WTC11 (cell line): ENCODE results near the gene GLYATL1B. TPM values are rescaled to one million over a fixed set of nuclear protein-coding genes. Genes with fewer than 3 reads are reported as not detected.
"Not testable (repeated sequence)": the region's sequence is repeated elsewhere in the genome, so short reads cannot be mapped to it uniquely, and the experiment has no call there.

ENCODE experiments used
- ATAC-seq: fragments of 200-7000 bp; cut with Tn5 transposase; 2 replicates; pipeline ENCODE4 v1.10.0; 2021; ENCODE audit warnings: mild to moderate bottlenecking, moderate library complexity
- CTCF ChIA-PET: fragments of 300-600 bp; sonication (Branson Sonifier 250); formaldehyde crosslinking; loops from one replicate; lab custom pipeline; 2021; ENCODE audit warnings: antibody characterized with exemption; lab: Charles Lee
- POLR2A ChIA-PET: fragments of 350-600 bp; sonication (Branson Sonifier 250); formaldehyde crosslinking; loops from one replicate; lab custom pipeline; 2021; ENCODE audit warnings: antibody characterized with exemption; lab: Charles Lee
- DNase-seq: peaks from one replicate; pipeline ENCODE4 v3.0.0; 2021; ENCODE audit warnings: low spot score
- H3K27ac Mint-ChIP-seq: 2 replicates; pipeline ENCODE4 v1.8.0; 2021; ENCODE audit warnings: mixed read lengths
- H3K27me3 Mint-ChIP-seq: 2 replicates; pipeline ENCODE4 v1.8.0; 2021; ENCODE audit warnings: low read depth, mild to moderate bottlenecking, moderate library complexity, mixed read lengths
- H3K36me3 Mint-ChIP-seq: 2 replicates; pipeline ENCODE4 v1.8.0; 2021; ENCODE audit warnings: mixed read lengths
- H3K4me1 Mint-ChIP-seq: 2 replicates; pipeline ENCODE4 v1.8.0; 2022; ENCODE audit warnings: mixed read lengths
- H3K4me3 Mint-ChIP-seq: 2 replicates; pipeline ENCODE4 v1.8.0; 2021; ENCODE audit warnings: mild to moderate bottlenecking, moderate library complexity, mixed read lengths
- H3K9me3 Mint-ChIP-seq: 2 replicates; pipeline ENCODE4 v1.8.0; 2021; ENCODE audit warnings: mixed read lengths
- ELF4 ChIP-seq: sonication (generic); formaldehyde crosslinking; IDR thresholded peaks from 2 replicates; pipeline ENCODE4 v1.8.1; 2022; ENCODE audit warnings: low read depth, mild to moderate bottlenecking, moderate library complexity, missing genetic modification reagents
- EMX1 ChIP-seq: fragments of 250-450 bp; sonication (Bioruptor Pico); IDR thresholded peaks from 2 replicates; pipeline ENCODE4 v1.8.0; 2021; ENCODE audit warnings: mild to moderate bottlenecking
- ETV6 ChIP-seq: sonication (generic); formaldehyde crosslinking; IDR thresholded peaks from 2 replicates; pipeline ENCODE4 v1.8.1; 2022; ENCODE audit warnings: mild to moderate bottlenecking, missing genetic modification reagents
- FOXK1 ChIP-seq: sonication (generic); formaldehyde crosslinking; IDR thresholded peaks from 2 replicates; pipeline ENCODE4 v1.8.0; 2022; ENCODE audit warnings: mild to moderate bottlenecking, moderate library complexity, missing genetic modification reagents
- GABPB1 ChIP-seq: sonication (generic); formaldehyde crosslinking; IDR thresholded peaks from 2 replicates; pipeline ENCODE4 v1.8.1; 2023; ENCODE audit warnings: mild to moderate bottlenecking, missing genetic modification reagents
- GRHL2 ChIP-seq: fragments of 250-450 bp; sonication (Bioruptor Pico); IDR thresholded peaks from 2 replicates; pipeline ENCODE4 v1.8.0; 2022; ENCODE audit warnings: mild to moderate bottlenecking, moderate library complexity; ENCODE audit not compliant: insufficient replicate concordance, severe bottlenecking
- KAT7 ChIP-seq: sonication (generic); formaldehyde crosslinking; IDR thresholded peaks from 2 replicates; pipeline ENCODE4 v1.8.1; 2023; ENCODE audit warnings: missing genetic modification reagents, mild to moderate bottlenecking, borderline replicate concordance
- MYBL2 ChIP-seq: sonication (generic); formaldehyde crosslinking; IDR thresholded peaks from 2 replicates; pipeline ENCODE4 v1.8.1; 2023; ENCODE audit warnings: mild to moderate bottlenecking, moderate library complexity, missing genetic modification reagents
- NFE2L1 ChIP-seq: sonication (generic); formaldehyde crosslinking; IDR thresholded peaks from 2 replicates; pipeline ENCODE4 v1.8.1; 2023; ENCODE audit warnings: missing genetic modification reagents
- NR2C2 ChIP-seq: sonication (generic); formaldehyde crosslinking; IDR thresholded peaks from 2 replicates; pipeline ENCODE4 v1.8.0; 2022; ENCODE audit warnings: mild to moderate bottlenecking, missing genetic modification reagents
- NR3C1 ChIP-seq: sonication (generic); formaldehyde crosslinking; conservative IDR thresholded peaks from 2 replicates; pipeline ENCODE4 v1.8.1; 2023; ENCODE audit warnings: low read depth, mild to moderate bottlenecking, missing genetic modification reagents
- RELA ChIP-seq: sonication (generic); formaldehyde crosslinking; IDR thresholded peaks from 2 replicates; pipeline ENCODE4 v1.8.1; 2022; ENCODE audit warnings: missing genetic modification reagents, mild to moderate bottlenecking, borderline replicate concordance
- SMAD4 ChIP-seq: sonication (generic); formaldehyde crosslinking; IDR thresholded peaks from 2 replicates; pipeline ENCODE4 v1.8.0; 2022; ENCODE audit warnings: mild to moderate bottlenecking, missing genetic modification reagents
- ZNF263 ChIP-seq: sonication (generic); formaldehyde crosslinking; IDR thresholded peaks from 2 replicates; pipeline ENCODE4 v1.8.1; 2022; ENCODE audit warnings: low read depth, mild to moderate bottlenecking, moderate library complexity, missing genetic modification reagents
- total RNA-seq: library from RNA; stranded (reverse); gene quantifications from 3 replicates; pipeline ENCODE4 v1.2.3, GENCODE V29; 2021
- TF ChIP-seq, protein P1 (sequence below): sonication (generic); formaldehyde crosslinking; IDR thresholded peaks from 2 replicates; pipeline ENCODE4 v1.8.0; 2022; ENCODE audit warnings: mild to moderate bottlenecking, missing genetic modification reagents
- TF ChIP-seq, protein P2 (sequence below): sonication (generic); formaldehyde crosslinking; IDR thresholded peaks from 2 replicates; pipeline ENCODE4 v1.8.1; 2023; ENCODE audit warnings: mild to moderate bottlenecking, missing genetic modification reagents, moderate library complexity
- TF ChIP-seq, protein P3 (sequence below): fragments of 250-450 bp; sonication (Bioruptor Pico); IDR thresholded peaks from 2 replicates; pipeline ENCODE4 v1.8.0; 2021; ENCODE audit warnings: mild to moderate bottlenecking
- TF ChIP-seq, protein P4 (sequence below): sonication (generic); formaldehyde crosslinking; IDR thresholded peaks from 2 replicates; pipeline ENCODE4 v1.8.1; 2022; ENCODE audit warnings: mild to moderate bottlenecking, moderate library complexity, missing genetic modification reagents
- TF ChIP-seq, protein P5 (sequence below): sonication (generic); formaldehyde crosslinking; IDR thresholded peaks from 2 replicates; pipeline ENCODE4 v1.8.0; 2022; ENCODE audit warnings: missing genetic modification reagents
- TF ChIP-seq, protein P6 (sequence below): sonication (generic); formaldehyde crosslinking; IDR thresholded peaks from 2 replicates; pipeline ENCODE4 v1.8.0; 2023; ENCODE audit warnings: mild to moderate bottlenecking, missing genetic modification reagents

The GLYATL1B gene
- total RNA-seq, 1 experiment from 2014 or later: not detected

DNA sequence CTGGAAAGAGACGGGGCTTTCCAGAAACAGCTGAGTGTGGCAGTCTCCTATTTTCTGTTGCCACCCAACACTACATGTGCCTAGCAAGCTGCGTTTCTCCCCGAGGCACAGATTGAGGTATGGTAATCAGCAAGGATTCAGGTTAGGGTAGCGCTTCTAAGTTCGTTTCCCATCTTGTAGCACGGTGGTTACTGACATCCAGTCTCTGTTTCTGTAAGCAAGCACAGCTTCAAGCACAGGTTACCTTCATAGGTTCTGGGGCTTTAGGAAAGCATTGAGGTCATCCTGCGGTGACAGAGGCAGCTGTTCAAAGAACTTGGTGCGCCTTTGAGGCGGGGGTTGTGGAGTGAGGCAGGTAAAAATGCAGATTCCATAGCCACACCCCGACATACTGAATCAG is 21.6 kb downstream of the GLYATL1B start:
- H3K9me3 Mint-ChIP-seq, H3K27ac Mint-ChIP-seq, DNase-seq: not testable (repeated sequence)
- ChIA-PET POLR2A (interaction anchor here (1.0 to 2.1 kb wide), 4 partner anchors 28 to 202 kb away, joined by 4 to 5 read pairs (median 4); no protein-coding TSS in a partner anchor), CTCF (interaction anchor here (0.7 to 7.2 kb wide), 12 partner anchors 9 to 180 kb away, joined by 3 to 93 read pairs (median 7); partner anchors contain the start of gene DTX4)
- peaks cover 35% of the 10 kb centered on the region for H3K36me3 Mint-ChIP-seq
- peak; percentile 3 for ATAC-seq
- TF ChIP-seq FOXK1 (CRISPR knock-in tag): 0 out of 2 replicates have a peak, but pooled peaks have one; percentile 31
- TF ChIP-seq, protein P1, sequence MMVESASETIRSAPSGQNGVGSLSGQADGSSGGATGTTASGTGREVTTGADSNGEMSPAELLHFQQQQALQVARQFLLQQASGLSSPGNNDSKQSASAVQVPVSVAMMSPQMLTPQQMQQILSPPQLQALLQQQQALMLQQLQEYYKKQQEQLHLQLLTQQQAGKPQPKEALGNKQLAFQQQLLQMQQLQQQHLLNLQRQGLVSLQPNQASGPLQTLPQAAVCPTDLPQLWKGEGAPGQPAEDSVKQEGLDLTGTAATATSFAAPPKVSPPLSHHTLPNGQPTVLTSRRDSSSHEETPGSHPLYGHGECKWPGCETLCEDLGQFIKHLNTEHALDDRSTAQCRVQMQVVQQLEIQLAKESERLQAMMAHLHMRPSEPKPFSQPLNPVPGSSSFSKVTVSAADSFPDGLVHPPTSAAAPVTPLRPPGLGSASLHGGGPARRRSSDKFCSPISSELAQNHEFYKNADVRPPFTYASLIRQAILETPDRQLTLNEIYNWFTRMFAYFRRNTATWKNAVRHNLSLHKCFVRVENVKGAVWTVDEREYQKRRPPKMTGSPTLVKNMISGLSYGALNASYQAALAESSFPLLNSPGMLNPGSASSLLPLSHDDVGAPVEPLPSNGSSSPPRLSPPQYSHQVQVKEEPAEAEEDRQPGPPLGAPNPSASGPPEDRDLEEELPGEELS (CRISPR knock-in tag): 0 out of 2 replicates have a peak, but pooled peaks have one; percentile 35
- peak overlapping the region; percentile 85 for H3K4me3 Mint-ChIP-seq
- H3K4me1 Mint-ChIP-seq: peaks cover 30% of the 10 kb centered on the region
- peaks cover 49% of the 10 kb centered on the region for H3K27me3 Mint-ChIP-seq

DNA sequence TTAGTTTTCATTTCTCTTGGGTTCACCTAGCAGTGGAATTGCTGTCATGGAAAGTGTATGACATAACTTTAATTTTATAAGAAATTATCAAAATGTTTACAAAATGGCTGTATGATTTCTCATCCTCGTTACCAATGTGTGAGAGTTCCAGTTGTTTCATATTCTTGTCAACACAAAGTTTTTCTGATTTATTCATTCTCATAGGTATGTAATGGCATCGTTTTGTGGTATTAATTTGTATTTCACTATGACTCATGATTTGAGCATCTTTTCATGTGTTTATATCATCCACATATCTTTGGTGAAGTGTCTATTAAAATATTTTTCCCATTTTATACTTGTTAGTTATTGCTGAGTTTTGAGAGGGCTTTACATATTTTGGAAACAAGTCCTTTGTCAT is 26.4 kb downstream of the GLYATL1B start:
- Mint-ChIP-seq H3K9me3 (peaks cover 20% of the 10 kb centered on the region), H3K27me3 (peaks cover 9% of the 10 kb centered on the region), H3K4me3 (no peak overlapping the region), H3K27ac (no peak overlapping the region), H3K4me1 (peaks cover 13% of the 10 kb centered on the region), H3K36me3 (peaks cover 82% of the 10 kb centered on the region)
- ATAC-seq (no peak), DNase-seq (no peak)
- TF ChIP-seq NR2C2 (CRISPR knock-in tag): no peak
- no peak for TF ChIP-seq SMAD4 (CRISPR knock-in tag)
- TF ChIP-seq GRHL2 (CRISPR knock-in tag): no peak
- TF ChIP-seq ELF4 (CRISPR knock-in tag): no peak
- TF ChIP-seq EMX1: no peak
- no peak for TF ChIP-seq NFE2L1 (CRISPR knock-in tag)
- TF ChIP-seq RELA (CRISPR knock-in tag): no peak
- TF ChIP-seq, protein P2, sequence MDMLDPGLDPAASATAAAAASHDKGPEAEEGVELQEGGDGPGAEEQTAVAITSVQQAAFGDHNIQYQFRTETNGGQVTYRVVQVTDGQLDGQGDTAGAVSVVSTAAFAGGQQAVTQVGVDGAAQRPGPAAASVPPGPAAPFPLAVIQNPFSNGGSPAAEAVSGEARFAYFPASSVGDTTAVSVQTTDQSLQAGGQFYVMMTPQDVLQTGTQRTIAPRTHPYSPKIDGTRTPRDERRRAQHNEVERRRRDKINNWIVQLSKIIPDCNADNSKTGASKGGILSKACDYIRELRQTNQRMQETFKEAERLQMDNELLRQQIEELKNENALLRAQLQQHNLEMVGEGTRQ (CRISPR knock-in tag): no peak
- TF ChIP-seq, protein P3, sequence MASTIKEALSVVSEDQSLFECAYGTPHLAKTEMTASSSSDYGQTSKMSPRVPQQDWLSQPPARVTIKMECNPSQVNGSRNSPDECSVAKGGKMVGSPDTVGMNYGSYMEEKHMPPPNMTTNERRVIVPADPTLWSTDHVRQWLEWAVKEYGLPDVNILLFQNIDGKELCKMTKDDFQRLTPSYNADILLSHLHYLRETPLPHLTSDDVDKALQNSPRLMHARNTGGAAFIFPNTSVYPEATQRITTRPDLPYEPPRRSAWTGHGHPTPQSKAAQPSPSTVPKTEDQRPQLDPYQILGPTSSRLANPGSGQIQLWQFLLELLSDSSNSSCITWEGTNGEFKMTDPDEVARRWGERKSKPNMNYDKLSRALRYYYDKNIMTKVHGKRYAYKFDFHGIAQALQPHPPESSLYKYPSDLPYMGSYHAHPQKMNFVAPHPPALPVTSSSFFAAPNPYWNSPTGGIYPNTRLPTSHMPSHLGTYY (CRISPR knock-in tag): no peak
- TF ChIP-seq, protein P4, sequence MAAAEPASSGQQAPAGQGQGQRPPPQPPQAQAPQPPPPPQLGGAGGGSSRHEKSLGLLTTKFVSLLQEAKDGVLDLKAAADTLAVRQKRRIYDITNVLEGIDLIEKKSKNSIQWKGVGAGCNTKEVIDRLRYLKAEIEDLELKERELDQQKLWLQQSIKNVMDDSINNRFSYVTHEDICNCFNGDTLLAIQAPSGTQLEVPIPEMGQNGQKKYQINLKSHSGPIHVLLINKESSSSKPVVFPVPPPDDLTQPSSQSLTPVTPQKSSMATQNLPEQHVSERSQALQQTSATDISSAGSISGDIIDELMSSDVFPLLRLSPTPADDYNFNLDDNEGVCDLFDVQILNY: no peak
- TF ChIP-seq, protein P5, sequence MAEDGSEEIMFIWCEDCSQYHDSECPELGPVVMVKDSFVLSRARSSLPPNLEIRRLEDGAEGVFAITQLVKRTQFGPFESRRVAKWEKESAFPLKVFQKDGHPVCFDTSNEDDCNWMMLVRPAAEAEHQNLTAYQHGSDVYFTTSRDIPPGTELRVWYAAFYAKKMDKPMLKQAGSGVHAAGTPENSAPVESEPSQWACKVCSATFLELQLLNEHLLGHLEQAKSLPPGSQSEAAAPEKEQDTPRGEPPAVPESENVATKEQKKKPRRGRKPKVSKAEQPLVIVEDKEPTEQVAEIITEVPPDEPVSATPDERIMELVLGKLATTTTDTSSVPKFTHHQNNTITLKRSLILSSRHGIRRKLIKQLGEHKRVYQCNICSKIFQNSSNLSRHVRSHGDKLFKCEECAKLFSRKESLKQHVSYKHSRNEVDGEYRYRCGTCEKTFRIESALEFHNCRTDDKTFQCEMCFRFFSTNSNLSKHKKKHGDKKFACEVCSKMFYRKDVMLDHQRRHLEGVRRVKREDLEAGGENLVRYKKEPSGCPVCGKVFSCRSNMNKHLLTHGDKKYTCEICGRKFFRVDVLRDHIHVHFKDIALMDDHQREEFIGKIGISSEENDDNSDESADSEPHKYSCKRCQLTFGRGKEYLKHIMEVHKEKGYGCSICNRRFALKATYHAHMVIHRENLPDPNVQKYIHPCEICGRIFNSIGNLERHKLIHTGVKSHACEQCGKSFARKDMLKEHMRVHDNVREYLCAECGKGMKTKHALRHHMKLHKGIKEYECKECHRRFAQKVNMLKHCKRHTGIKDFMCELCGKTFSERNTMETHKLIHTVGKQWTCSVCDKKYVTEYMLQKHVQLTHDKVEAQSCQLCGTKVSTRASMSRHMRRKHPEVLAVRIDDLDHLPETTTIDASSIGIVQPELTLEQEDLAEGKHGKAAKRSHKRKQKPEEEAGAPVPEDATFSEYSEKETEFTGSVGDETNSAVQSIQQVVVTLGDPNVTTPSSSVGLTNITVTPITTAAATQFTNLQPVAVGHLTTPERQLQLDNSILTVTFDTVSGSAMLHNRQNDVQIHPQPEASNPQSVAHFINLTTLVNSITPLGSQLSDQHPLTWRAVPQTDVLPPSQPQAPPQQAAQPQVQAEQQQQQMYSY (CRISPR knock-in tag): no peak
- no peak for TF ChIP-seq KAT7 (CRISPR knock-in tag)
- no peak for TF ChIP-seq NR3C1 (CRISPR knock-in tag)
- TF ChIP-seq GABPB1: no peak
- TF ChIP-seq ETV6 (CRISPR knock-in tag): no peak
- no peak for TF ChIP-seq MYBL2 (CRISPR knock-in tag)
- no peak for TF ChIP-seq ZNF263 (CRISPR knock-in tag)
- TF ChIP-seq, protein P6, sequence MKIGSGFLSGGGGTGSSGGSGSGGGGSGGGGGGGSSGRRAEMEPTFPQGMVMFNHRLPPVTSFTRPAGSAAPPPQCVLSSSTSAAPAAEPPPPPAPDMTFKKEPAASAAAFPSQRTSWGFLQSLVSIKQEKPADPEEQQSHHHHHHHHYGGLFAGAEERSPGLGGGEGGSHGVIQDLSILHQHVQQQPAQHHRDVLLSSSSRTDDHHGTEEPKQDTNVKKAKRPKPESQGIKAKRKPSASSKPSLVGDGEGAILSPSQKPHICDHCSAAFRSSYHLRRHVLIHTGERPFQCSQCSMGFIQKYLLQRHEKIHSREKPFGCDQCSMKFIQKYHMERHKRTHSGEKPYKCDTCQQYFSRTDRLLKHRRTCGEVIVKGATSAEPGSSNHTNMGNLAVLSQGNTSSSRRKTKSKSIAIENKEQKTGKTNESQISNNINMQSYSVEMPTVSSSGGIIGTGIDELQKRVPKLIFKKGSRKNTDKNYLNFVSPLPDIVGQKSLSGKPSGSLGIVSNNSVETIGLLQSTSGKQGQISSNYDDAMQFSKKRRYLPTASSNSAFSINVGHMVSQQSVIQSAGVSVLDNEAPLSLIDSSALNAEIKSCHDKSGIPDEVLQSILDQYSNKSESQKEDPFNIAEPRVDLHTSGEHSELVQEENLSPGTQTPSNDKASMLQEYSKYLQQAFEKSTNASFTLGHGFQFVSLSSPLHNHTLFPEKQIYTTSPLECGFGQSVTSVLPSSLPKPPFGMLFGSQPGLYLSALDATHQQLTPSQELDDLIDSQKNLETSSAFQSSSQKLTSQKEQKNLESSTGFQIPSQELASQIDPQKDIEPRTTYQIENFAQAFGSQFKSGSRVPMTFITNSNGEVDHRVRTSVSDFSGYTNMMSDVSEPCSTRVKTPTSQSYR (CRISPR knock-in tag): no peak
- ChIA-PET CTCF (no interaction called here), POLR2A (no interaction called here)
